HEK293 (cell line): ENCODE data around the gene MELTF.

Experiments used
- MZF1 ChIP-seq: fragments of 450-650 bp; formaldehyde crosslinking; IDR thresholded peaks from 2 replicates; pipeline ENCODE4 v1.5.1; 2017; ENCODE audit warnings: missing biosample characterization, missing genetic modification characterization, borderline replicate concordance
- ZBTB48 ChIP-seq: fragments of 450-650 bp; formaldehyde crosslinking; IDR thresholded peaks from 2 replicates; pipeline ENCODE4 v1.5.1; 2016; ENCODE audit warnings: missing biosample characterization, missing genetic modification characterization
- ZNF274 ChIP-seq, 2 experiments: fragments of 200-500 bp in 1 of 2; fragments of 450-650 bp in 1 of 2; sonication (Bioruptor generic) in 1 of 2; formaldehyde crosslinking in 1 of 2; IDR thresholded peaks; 2 replicates each; pipeline versions ENCODE4 v1.5.1 to v1.6.1; 2014 to 2016; ENCODE audit warnings: borderline replicate concordance in 1 of 2, inconsistent platforms in 1 of 2, low read length in 1 of 2, missing biosample characterization in 1 of 2, missing genetic modification characterization in 1 of 2
- TF ChIP-seq, protein P1 (sequence below): fragments of 450-650 bp; formaldehyde crosslinking; IDR thresholded peaks from 2 replicates; pipeline ENCODE4 v1.5.1; 2016; ENCODE audit warnings: missing biosample characterization, missing genetic modification characterization

DNA sequence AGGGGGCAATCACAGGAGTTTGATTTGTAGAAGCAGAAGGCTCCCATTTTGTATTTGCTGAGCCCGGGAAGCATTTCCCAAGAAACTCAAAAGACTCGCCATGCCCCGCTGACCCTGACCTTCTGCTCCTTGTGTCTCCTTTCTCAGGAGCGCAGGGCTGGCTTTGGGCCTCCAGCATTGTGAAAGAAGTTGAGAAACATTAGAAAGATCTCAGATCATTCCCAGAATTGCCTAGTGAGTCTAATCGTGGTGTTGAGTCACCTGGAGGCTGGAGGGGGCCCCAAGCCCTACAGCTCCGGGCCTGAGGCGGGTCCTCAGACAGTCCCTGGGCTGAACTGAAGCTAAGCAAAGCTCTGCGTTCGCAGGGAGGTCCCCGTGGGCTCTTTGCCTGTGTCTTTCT lies 50.1 kb downstream of the MELTF start:
- TF ChIP-seq, protein P1, sequence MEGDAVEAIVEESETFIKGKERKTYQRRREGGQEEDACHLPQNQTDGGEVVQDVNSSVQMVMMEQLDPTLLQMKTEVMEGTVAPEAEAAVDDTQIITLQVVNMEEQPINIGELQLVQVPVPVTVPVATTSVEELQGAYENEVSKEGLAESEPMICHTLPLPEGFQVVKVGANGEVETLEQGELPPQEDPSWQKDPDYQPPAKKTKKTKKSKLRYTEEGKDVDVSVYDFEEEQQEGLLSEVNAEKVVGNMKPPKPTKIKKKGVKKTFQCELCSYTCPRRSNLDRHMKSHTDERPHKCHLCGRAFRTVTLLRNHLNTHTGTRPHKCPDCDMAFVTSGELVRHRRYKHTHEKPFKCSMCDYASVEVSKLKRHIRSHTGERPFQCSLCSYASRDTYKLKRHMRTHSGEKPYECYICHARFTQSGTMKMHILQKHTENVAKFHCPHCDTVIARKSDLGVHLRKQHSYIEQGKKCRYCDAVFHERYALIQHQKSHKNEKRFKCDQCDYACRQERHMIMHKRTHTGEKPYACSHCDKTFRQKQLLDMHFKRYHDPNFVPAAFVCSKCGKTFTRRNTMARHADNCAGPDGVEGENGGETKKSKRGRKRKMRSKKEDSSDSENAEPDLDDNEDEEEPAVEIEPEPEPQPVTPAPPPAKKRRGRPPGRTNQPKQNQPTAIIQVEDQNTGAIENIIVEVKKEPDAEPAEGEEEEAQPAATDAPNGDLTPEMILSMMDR = no peak
- no peak for TF ChIP-seq ZNF274 (IDR thresholded peaks at IDR 0.05; ENCODE audit: low read length)
- TF ChIP-seq ZNF274 (tag by site-specific recombination; IDR thresholded peaks at IDR 0.05; ENCODE audit: borderline replicate concordance) = no peak
- TF ChIP-seq ZBTB48 (tag by site-specific recombination) = no peak
- no peak for TF ChIP-seq MZF1 (tag by site-specific recombination)
